ENCODE measurements around the gene ACTG1. TPM values are rescaled to one million over a fixed set of nuclear protein-coding genes. Genes with fewer than 3 reads are reported as not detected.
A peak's percentile ranks its signal among the peaks of the same experiment; 100 is the strongest.

Gene ACTG1
- total and polyA plus RNA-seq, 9 of the 15 experiments (the other 6 are each of a cell fraction or from before 2014, with no cell fraction given), result 224 to 1,775 (median 568) TPM

- TF ChIP-seq ZMIZ1 (IDR thresholded peaks at IDR 0.05; ENCODE audit: low read depth in 2 of 2, low read length in 2 of 2) (no peak), SNAPC5 (CRISPR knock-in tag; IDR thresholded peaks at IDR 0.05) (no peak), E4F1 (CRISPR knock-in tag; IDR thresholded peaks at IDR 0.05; ENCODE audit: borderline replicate concordance) (no peak), SOX6 (IDR thresholded peaks at IDR 0.05) (no peak), NFYB (IDR thresholded peaks at IDR 0.05; ENCODE audit: extremely low read depth, insufficient read length) (no peak), MXI1 (IDR thresholded peaks at IDR 0.05; ENCODE audit: low read depth, low read length) (no peak), MIER1 (IDR thresholded peaks at IDR 0.05; ENCODE audit: low read depth) (no peak), DEAF1 (CRISPR knock-in tag; IDR thresholded peaks at IDR 0.05) (no peak), PPARD (CRISPR knock-in tag; IDR thresholded peaks at IDR 0.05) (no peak), TEAD4 (IDR thresholded peaks at IDR 0.05; ENCODE audit: low read length) (no peak), TEAD4 (CRISPR knock-in tag; IDR thresholded peaks at IDR 0.05; ENCODE audit: borderline replicate concordance) (no peak), DLX4 (CRISPR knock-in tag; IDR thresholded peaks at IDR 0.05) (peak; percentile 3; the same call in 1 of the 2 replicates), ETV5 (CRISPR knock-in tag; IDR thresholded peaks at IDR 0.05; ENCODE audit: low read depth) (no peak), FOXO4 (CRISPR knock-in tag; IDR thresholded peaks at IDR 0.05) (peak; percentile 28; the same call in 1 of the 2 replicates), TCF7 (IDR thresholded peaks at IDR 0.05; ENCODE audit: borderline replicate concordance) (no peak), CGGBP1 (CRISPR knock-in tag; IDR thresholded peaks at IDR 0.05) (no peak), KLF1 (tag; IDR thresholded peaks at IDR 0.05) (no peak)
Observed at GRCh38 chr17:81509207-81509971, 3.2 kb downstream of the ACTG1 start (continued).

Measured in K562 (cell line).